Measurements from ENCODE around the gene SAMD3.
"Not testable (repeated sequence)": the region's sequence is repeated elsewhere in the genome, so short reads cannot be mapped to it uniquely, and the experiment has no call there.

SAMD3 gene

GRCh38 chr6:130127195-130127594 lies 95.6 kb downstream of the SAMD3 start:
- no peak for DNase-seq

DNA sequence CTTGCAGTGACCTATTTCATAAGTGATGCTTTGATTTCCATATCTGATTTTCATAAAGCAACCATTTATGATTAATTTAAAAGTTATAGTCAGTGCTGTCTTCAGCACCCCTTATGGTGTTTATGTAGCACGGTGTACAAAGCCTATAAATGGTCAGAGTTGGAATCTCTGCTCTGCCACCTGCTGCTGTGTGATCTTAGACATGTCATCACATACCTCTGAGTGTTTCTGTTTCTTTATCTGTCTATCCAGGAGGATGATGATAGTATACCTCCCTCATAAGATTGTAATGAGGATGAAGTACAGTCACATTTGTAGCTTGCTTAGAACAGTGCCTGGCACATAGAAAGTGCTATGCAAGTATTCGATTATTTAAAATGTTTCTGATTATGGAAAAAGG lies 100.5 kb downstream of the SAMD3 start:
- no peak for DNase-seq

DNA sequence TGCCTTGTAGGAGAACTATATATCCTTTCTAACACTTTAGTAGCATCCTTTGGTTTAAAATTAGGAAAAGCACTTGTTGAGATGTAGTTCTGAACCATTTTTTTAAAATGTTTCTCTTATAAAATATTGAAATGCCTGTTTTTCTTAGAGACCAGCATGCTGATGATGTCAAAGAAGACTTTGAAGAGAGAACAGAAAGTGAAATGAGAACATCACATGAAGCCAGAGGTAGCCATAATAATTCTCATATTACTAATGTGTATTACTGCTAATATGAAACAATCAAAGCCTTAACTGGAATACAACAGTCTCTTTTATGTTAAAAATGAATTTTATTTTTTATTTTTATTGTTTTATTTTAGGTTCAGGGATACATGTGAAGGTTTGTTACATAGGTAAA lies 102.0 kb downstream of the SAMD3 start:
- no peak for DNase-seq

GRCh38 chr6:130119211-130119610 lies 103.5 kb downstream of the SAMD3 start:
- DNase-seq, result no peak

DNA sequence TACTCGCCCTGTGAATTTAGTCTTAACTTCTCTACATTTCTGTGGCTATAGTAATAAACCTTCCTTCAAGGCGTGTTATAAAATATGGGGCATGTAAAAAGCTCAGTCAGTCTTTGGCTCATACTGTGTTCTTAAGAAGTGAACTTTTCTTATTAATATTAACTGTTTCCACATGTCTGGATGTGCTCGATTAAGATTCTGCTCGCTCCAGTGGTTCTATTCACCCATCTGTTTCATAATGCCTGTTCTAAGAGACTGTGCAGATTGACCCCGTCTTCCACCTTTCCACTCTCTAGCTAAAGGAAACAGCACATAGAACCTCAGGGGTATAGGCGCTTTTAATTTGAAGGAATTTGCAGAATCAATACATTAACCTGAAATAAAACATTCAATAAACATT lies 104.5 kb downstream of the SAMD3 start:
- no peak for DNase-seq

- DNase-seq, result not testable (repeated sequence)
Observed at GRCh38 chr6:130117187-130117701, 105.5 kb downstream of the SAMD3 start.

DNA sequence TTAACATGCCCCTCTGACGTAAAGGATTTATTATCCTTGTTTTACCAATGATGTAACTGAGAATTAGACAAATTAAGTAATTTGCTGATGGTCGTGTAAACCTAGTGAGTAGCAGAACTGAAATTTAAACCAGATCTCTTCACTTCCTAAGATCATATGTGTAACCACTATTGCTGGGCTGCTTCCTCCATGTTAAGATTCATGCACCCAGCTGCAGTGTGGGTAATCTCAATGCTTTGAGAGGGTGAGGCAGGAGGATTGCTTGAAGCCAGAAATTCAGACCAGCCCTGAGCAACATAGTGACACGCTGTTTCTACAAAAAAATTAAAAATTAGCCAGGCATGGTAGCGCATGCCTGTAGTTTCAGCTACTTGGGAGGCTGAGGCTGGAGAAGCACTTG lies 106.5 kb downstream of the SAMD3 start:
- no peak for DNase-seq

- no peak for DNase-seq
Observed at GRCh38 chr6:130115036-130115435, 107.7 kb downstream of the SAMD3 start.

DNA sequence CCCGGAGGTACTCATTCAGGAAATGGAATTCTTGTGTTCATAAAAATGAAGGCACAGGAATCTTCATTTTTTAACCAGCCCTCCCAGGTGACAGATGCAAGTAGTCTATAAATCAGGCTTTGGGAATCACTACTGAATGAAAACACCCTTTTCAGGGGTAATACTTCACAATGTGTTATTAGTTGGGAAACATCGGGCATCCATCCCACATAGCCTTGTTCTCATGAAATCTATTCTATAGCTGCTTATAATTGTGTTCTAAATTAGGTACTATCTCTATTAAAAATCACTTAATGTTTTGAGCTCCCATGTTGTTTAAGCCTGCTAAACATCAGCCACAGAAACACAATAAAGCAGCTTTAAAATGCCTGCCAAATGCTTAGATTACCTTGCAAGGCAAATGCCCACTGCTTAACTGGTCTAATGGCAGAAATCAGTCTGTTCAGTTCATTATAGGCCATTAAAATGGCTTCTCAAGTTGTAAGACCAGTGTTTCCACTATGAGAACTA lies 109.5 kb downstream of the SAMD3 start:
- no peak for DNase-seq

GRCh38 chr6:130111031-130111430 lies 111.7 kb downstream of the SAMD3 start:
- DNase-seq, result no peak

DNA sequence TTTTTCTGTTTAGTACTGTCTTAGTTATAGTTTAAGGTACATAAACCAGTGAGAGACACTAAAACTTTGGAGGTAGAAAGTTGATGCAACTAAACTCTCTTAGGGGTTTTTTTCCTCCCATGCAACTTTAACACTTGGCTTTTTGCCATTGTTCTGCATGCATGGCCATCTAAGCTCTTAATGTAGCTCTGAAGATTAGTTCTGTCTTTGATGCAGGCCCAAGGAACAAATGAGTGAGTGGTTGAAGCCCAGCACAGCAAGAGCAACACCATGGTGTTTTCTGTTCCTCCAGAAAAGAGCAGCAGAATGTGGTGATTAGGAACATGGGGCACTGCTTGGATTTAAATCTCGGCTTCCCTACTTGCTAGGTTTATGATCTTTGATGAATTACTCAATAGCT lies 115.0 kb downstream of the SAMD3 start:
- DNase-seq, result no peak

DNA sequence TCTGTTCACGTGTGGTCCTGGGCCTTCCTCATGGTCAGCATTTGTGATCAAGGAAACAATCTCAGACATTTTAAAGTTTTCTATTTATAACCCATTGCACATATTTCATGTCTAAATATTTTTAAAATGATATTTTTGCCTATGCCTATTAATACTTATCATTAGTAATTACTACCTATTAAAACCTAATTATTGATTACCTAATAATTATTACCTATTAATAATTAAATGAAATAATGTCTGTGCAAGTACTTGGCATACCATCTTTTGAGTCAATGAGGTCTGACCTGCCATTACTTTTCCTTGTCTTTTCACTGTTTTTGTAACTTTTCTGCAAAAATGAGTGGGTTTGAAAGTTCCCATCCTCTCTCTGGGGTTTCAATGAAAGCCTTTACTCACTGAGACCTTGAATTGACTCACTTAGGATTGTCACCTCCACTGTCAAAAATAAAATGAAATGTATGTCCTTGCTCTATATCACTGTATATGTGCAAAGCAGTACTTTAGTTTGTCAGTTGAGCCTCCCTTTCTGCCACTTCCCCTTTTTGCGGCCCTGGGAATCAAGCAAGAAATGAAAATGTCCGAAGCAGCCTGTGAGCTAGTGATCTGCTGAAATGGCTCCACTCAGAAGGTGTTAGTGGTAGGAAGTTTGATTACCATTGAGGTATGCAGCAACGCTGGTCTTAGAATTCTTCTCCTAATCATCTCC lies 116.6 kb downstream of the SAMD3 start:
- no peak for DNase-seq

GRCh38 chr6:130099119-130099518 lies 123.6 kb downstream of the SAMD3 start:
- no peak for DNase-seq

GRCh38 chr6:130098317-130098716 lies 124.4 kb downstream of the SAMD3 start:
- DNase-seq, result no peak
